Measurements from ENCODE around the gene SLCO2A1.

SLCO2A1 gene

GRCh38 chr3:133999891-134000685 is 29.6 kb downstream of the SLCO2A1 start:
- no peak for DNase-seq (ENCODE audit: low read depth)

DNA sequence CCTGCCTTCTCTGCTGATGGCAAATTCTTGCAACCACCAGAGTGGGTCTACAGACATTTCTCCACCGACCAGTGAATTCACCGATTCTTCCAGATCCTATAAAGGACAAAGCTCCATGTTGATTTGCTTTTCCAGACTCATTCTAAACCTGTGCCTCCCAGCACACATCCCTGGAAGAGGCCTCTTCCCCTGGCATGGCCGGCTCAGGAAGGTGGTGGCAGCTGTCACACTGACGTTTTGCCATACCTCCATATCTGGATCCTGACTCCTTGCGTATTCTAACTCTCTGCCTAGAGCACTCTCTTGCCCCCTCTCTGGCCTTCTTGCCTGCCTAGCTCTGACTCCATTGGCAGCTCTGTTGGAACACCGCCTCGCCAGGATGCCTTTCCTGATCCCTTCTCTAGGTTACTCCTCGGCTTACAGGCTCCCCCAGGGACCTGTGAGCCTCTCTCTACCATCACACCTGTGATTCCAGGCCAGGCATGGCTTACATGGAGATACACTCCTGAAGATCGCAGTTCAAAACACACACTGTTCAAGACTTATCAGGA is 31.0 kb downstream of the SLCO2A1 start:
- no peak for DNase-seq (ENCODE audit: low read depth)

GRCh38 chr3:133997871-133998635 is 31.7 kb downstream of the SLCO2A1 start:
- DNase-seq (ENCODE audit: low read depth): no peak

- no peak for DNase-seq (ENCODE audit: low read depth)
Observed at GRCh38 chr3:133996996-133997395, 32.7 kb downstream of the SLCO2A1 start.

- no peak for DNase-seq (ENCODE audit: low read depth)
Observed at GRCh38 chr3:133996251-133996661, 33.5 kb downstream of the SLCO2A1 start.

DNA sequence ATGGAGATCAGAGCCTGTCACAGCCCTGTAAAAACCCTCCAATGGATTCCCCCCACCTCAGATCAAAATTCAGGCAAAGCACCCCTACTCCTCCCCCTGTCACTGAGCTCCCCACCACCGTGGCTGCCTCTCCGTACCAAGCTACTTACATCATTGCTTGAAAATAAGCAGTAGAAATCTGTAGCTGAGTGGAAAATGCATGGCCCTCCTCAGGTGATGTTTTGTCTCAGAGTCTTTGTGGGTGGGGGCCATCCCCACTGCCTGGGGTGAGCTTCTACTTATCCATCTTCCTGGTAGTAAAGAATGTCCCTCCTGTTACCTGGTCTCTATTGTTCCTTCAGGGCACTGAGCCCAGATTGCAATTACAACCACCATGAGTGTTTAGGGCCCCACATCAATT is 34.5 kb downstream of the SLCO2A1 start:
- DNase-seq (ENCODE audit: low read depth): no peak

GRCh38 chr3:133994166-133994890 is 35.4 kb downstream of the SLCO2A1 start:
- no peak for DNase-seq (ENCODE audit: low read depth)

DNA sequence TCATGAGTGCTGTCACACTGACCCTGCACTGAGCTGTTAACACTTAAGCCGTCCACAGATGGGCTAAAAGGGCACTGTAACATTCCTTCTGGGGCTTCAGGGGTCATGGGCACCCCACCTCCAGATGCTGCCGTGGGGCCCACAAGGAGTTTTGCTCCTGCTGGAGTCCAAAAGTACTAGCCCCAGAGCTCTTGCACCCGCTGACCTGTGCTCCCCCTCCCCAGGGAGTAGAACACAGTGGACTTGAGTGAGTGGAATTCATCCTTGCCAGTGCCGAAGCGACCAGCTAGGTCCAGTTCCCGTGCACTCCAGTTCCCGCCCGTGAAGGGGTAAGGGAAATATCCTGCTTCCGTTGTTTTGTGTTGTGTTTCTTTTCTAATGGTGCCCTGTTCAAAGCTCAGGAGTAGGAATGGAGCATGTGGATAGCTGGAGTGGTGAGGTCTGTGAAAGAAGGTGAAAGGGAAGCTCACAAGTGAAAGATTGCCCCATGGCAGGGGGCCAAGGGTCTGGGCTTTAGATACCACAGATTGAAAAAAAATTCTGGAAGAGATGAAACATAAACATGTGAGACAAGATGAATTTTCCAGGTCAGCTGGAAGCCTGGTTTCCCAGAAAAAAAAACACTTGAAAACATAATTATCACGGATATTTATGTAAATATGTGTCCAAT is 36.6 kb downstream of the SLCO2A1 start:
- DNase-seq (ENCODE audit: low read depth): no peak

GRCh38 chr3:133992381-133992780 is 37.3 kb downstream of the SLCO2A1 start:
- DNase-seq (ENCODE audit: low read depth): no peak

DNA sequence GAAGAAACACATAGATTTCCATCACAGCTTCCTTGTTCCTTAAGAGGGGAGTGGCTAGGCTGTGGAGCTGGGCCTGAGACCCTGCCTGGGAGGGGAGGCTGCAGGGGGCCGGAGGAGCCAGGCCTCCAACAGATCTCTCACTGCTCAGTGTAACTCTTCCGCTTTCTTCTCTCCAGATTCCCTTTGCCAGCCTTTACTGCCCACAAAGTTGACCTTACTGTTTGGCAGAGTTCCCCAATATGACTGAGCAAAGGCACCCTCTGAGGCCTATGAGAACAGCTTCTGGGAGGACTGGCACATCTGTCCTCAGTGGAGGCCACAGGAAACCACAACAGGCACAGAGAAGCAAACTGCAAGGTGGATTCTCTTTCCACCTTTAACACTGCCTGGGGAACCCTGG is 38.1 kb downstream of the SLCO2A1 start:
- no peak for DNase-seq (ENCODE audit: low read depth)

DNA sequence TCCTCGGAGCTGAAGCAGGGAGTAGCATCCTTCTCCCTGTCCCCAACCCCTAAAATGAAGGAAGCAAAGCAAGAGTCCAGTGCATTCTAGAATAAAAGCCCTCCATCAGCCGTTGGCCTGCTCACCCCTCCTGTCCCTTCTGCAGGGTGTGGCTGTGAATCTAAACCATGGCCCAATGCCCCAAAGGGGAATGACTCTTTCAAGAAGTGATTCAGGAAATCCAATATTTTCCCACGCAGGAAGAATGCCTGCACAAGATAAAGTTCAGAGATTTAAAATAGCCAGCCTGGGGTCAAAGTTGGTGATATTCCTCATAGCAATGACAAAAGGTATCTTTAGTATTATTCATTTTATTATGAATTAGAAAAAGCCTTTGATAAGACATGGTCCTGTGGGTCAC is 38.5 kb downstream of the SLCO2A1 start:
- DNase-seq (ENCODE audit: low read depth): no peak

GRCh38 chr3:133989936-133990702 is 39.6 kb downstream of the SLCO2A1 start:
- no peak for DNase-seq (ENCODE audit: low read depth)

GRCh38 chr3:133988631-133989161 is 41.0 kb downstream of the SLCO2A1 start:
- DNase-seq (ENCODE audit: low read depth): no peak

- DNase-seq (ENCODE audit: low read depth): no peak
Observed at GRCh38 chr3:133987948-133988484, 41.7 kb downstream of the SLCO2A1 start.

GRCh38 chr3:133987136-133987535 is 42.6 kb downstream of the SLCO2A1 start:
- DNase-seq (ENCODE audit: low read depth): no peak

DNA sequence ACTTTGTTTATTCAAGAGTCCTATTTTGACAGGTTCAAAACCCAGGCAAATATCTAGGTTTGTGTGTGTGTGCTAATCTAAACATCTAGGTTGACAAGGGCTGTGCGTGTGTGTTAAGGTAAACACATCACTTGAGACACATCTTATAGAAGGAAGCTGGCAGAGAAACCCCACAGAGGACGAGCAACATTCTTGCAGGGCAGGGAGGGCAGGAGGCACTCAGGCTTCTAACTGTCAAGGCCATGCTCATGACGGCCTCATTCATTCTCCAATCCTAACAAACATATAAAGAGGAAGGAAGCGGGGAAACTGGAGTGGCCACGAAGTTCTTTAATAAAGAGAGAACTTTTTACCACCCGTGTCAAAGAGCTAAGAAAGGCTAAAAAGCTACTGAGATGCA is 43.4 kb downstream of the SLCO2A1 start:
- no peak for DNase-seq (ENCODE audit: low read depth)

DNA sequence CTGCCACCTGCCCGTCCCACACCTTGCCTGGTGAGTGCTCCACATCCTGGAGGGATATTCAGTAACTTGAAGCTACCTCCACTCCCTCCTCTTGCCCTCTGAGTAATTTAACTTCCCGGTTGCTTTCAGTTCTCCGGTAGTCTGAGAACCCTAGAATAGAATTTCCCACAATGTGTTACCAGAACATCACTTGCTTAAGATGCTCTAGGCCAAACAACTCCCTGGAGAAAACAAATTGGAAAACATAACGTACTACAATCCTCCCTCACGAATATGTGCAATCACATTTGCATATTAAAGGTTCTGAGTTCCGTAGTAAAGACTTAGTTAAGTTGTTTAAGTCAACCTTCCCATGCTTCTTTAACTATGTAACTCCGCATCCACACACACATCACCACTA is 44.8 kb downstream of the SLCO2A1 start:
- DNase-seq (ENCODE audit: low read depth): no peak

DNA sequence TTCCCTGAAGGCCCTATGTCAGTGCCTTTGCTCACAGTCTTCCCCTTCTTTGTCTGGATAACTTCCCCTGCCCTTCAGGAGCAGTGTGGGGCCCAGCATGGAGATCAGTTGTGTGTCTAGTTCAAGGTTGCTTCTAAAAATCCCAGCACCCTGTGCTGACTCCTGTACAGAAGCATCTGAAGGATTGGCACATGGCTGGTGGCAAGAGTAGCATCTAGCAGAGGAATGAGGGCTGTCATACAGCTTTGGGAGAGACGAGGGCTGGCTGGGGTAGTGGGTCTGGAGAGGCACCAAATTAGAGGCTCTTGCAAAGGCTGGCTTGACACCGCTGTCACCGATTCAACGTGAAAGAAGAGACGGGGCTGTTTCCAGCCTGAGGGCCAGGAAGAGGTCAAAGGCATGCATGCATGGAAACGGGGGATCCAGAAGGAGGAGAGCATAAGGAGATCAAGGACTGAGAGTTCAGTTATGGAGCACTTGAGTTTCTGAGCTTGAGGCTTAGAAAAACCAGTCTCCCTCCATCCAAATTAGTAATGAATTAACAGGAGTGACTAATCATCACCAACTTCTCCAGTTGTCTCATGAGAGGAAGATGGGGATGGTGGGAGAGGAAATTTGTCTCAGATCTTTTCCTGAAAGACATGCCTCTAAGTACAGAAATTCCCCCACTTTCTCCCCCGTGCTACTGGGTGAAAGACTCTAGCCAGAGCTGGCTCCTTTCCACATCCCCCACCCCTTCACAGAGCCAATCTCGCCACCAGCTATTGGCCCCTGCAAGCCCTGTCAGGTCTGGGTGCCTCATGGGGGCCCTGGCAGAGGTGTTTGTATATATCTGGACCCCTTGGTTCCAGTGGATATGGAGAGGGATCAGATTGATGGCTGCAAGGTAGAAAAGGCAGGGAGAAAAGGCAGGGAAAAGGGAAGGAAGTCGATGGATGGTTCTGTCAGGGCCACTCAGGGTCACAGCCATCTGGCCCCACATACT is 45.9 kb downstream of the SLCO2A1 start:
- no peak for DNase-seq (ENCODE audit: low read depth)

GRCh38 chr3:133983126-133983525 is 46.6 kb downstream of the SLCO2A1 start:
- DNase-seq (ENCODE audit: low read depth): no peak

All from stimulated activated CD4-positive, alpha-beta T cell treated with anti-CD3 and anti-CD28 coated beads, Interleukin-2, amount 100 ng/mL, for 4 hours (primary cell).